ENCODE data around the gene ZNF678.
A peak's percentile ranks its signal among the peaks of the same experiment; 100 is the strongest.

Gene ZNF678

DNA sequence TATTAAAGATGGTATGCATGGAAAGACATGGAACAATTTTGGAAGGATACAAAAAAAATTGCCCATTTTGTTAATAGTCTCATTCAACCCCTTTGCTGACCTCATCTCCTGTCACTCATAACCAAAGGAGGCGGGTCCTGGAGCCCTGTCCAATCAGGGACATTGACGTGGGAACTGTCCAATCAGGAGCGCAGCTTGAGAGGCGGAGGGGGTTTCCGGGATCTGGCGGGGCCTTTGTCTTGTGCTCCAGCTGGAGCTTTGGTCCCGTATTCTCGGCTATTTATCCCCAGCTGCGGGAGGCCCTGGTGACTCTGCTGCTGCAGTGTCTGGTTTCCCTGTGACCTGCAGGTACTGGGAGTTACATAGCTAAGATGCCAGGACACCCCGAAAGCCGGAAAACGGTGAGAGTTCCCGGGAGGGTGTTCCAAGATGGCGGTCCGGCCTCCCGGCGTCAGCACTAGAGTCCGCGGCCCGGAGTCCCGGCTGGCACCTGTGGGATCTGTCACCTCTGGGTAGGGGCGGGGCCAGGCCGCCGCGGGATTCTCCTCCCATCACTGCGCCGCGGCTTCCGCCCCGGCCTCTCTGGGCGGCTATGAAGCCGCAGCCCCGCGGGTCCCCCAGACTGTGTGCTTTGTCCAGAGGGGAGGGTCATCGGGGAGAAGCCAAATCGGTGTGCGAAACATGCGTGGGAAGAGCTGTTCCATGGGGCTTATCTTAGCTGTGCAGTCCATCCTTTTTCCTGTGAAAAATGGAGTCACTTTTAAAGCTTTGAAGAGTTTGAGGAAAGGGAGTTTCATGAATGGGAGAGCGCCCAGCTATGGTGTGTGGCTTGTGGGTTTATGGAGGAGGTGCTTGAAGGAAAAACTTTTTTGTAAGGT is at the start of gene ZNF678:
ZNF678 (plus strand) TSS at position 233 of the 878 bp plus-strand sequence. CDS start 87,436 bp downstream, outside the sequence.
- Mint-ChIP-seq H3K4me3 (peak within 1 kb of the TSS; percentile 90), H3K27ac (peak within 1 kb of the TSS; percentile 98), H3K27me3 (peaks cover 36% of the 10 kb centered on the region), H3K36me3 (ENCODE audit: low read depth) (peaks cover 24% of the 10 kb centered on the region), H3K9me3 (peaks cover 7% of the 10 kb centered on the region), H3K4me1 (ENCODE audit: low read depth) (peaks cover 42% of the 10 kb centered on the region)
- peak; percentile 92 for DNase-seq

DNA sequence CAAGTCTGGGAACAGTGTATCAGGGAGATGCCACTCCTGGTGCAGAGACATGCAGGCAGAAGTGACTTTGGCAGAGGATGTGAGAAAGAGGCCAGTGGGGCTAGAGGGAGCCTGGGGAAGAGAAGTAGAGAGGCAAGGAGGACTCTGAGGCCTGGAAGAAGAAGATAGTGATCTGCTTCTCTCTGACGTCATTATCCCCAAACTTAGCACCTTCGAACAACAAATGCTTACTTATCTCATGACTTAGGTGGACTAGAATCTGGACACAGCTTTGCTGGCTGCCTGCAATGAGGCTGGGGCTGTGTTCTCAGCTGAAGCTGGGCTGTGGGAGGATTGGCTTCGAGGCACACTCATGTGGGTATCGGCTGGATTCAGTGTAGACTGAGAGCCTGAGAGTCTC is 44.5 kb upstream of the ZNF678 start:
- Mint-ChIP-seq H3K36me3 (ENCODE audit: low read depth) (no peaks in the 10 kb centered on the region), H3K27ac (no peak overlapping the region), H3K9me3 (peaks cover 3% of the 10 kb centered on the region), H3K4me1 (ENCODE audit: low read depth) (no peaks in the 10 kb centered on the region), H3K27me3 (peaks cover 14% of the 10 kb centered on the region), H3K4me3 (no peak overlapping the region)
- DNase-seq: no peak

DNA sequence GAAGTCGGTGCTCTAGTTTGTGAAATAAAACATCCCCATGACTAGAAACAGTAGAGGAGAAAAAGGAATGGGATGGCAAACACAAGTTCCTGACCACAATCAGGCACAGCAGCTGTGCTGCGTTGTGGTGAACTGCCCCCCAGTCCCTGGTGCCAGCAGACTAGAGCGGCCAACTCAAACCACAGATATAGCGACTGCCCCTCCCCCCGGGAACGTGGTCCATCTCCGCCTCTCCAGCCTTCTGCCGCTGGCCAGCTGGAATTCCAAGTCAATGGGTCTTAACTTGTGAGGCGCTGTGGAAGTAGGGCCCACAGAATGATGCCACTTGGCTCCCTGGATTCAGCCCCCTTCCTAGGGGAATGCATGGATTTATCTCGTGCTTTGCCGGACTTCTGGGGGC is 41.6 kb upstream of the ZNF678 start:
- Mint-ChIP-seq H3K9me3 (peaks cover 11% of the 10 kb centered on the region), H3K36me3 (ENCODE audit: low read depth) (no peaks in the 10 kb centered on the region), H3K27ac (no peak overlapping the region), H3K27me3 (peaks cover 11% of the 10 kb centered on the region), H3K4me3 (no peak overlapping the region), H3K4me1 (ENCODE audit: low read depth) (no peaks in the 10 kb centered on the region)
- DNase-seq: no peak

DNA sequence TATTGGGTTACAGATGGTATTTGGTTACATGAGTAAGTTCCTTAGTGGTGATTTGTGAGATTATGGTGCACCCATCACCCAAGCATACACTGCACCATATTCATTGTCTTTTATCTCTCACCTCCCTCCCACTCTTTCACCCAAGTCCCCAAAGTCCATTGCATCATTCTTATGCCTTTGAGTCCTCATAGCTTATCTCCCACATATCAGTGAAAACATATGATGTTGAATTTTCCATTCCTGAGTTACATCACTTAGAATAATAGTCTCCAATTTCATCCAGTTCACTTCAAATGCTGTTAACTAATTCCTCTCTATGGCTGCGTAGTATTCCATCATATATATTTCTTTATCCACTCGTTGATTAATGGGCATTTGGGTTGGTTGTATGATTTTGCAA is 36.8 kb upstream of the ZNF678 start:
- H3K4me3 Mint-ChIP-seq: no peak overlapping the region
- H3K9me3 Mint-ChIP-seq: peaks cover 56% of the 10 kb centered on the region
- H3K27me3 Mint-ChIP-seq: peaks cover 11% of the 10 kb centered on the region
- DNase-seq: no peak
- no peak overlapping the region for H3K27ac Mint-ChIP-seq
- no peaks in the 10 kb centered on the region for H3K4me1 Mint-ChIP-seq (ENCODE audit: low read depth)
- H3K36me3 Mint-ChIP-seq (ENCODE audit: low read depth): peaks cover 4% of the 10 kb centered on the region

DNA sequence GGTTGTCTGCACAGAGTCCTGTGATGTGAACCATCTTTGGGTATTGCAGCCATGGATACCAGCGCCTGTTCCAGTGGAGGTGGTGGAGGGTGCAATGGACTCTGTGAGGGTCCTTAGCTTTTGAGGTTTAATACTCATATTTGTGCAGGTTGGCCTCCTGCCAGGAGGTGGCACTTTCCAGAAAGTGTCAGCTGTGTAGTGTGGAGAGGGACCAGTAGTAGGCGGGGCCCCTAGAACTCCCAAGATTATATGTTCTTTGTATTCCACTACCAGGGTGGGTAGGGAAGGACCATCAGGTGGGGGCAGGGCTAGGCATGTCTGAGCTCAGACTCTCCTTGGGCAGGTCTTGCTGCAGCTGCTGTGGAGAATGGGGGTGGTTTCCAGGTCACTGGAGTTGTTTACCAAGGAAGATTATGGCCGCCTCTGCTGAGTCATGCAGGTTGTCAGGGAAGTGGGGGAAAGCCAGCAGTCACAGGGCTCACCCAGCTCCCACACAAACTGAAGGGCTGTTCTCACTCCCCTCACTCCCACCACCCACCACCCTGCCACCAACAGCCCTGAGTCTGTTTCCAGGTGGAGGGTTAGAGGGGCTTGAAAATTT is 31.2 kb upstream of the ZNF678 start:
- no peak overlapping the region for H3K4me3 Mint-ChIP-seq
- peaks cover 3% of the 10 kb centered on the region for H3K27me3 Mint-ChIP-seq
- no peak for DNase-seq
- H3K9me3 Mint-ChIP-seq: peaks cover 46% of the 10 kb centered on the region
- peaks cover 4% of the 10 kb centered on the region for H3K36me3 Mint-ChIP-seq (ENCODE audit: low read depth)
- no peaks in the 10 kb centered on the region for H3K4me1 Mint-ChIP-seq (ENCODE audit: low read depth)
- no peak overlapping the region for H3K27ac Mint-ChIP-seq

DNA sequence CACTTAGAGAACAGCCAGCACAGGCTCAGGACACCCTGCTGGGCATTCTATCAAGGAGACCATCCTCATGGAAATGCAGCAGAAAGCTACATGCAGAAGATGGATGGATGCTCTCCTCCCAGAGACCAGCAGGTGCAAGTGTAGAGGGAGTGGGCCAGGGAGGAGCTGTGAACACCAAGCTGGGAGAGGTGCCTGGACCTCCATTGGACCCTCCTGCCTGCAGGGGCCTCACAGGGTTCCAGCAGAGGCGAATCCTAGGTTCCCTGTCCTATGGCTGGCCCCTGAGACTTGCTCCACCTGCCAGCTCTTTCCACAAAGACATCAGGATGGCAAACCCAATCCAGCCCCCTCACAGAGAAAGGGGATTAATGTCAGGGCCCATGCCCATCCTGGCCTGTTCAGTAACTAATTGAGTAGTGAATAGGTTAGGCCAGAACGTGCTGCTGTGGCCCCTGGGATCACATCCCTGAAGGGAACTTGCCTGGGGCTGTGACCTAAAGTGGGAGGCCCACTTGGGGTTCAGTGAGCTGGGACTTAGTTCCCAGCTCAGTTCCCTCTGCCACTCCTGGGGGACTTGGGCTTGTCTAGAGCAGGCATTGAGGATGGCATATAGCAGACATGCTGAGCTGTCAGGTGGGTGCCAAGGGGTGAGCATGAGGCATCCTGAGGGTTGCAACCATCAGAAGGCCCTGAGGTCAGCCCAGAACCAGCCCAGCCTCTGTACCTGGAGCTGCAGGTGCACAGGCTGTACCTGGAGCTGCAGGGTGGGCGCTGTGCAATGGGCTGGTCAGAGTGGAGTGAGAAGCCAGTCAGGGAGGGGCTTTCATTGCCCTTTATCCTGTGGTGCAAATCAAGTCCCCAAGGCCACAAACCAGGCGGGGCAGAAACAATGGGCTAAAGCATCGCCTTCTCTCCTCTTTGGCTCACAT is 22.9 kb upstream of the ZNF678 start:
- H3K27me3 Mint-ChIP-seq: no peaks in the 10 kb centered on the region
- H3K36me3 Mint-ChIP-seq (ENCODE audit: low read depth): no peaks in the 10 kb centered on the region
- H3K4me3 Mint-ChIP-seq: no peak overlapping the region
- no peak for DNase-seq
- H3K4me1 Mint-ChIP-seq (ENCODE audit: low read depth): peaks cover 8% of the 10 kb centered on the region
- no peak overlapping the region for H3K27ac Mint-ChIP-seq
- H3K9me3 Mint-ChIP-seq: no peaks in the 10 kb centered on the region

DNA sequence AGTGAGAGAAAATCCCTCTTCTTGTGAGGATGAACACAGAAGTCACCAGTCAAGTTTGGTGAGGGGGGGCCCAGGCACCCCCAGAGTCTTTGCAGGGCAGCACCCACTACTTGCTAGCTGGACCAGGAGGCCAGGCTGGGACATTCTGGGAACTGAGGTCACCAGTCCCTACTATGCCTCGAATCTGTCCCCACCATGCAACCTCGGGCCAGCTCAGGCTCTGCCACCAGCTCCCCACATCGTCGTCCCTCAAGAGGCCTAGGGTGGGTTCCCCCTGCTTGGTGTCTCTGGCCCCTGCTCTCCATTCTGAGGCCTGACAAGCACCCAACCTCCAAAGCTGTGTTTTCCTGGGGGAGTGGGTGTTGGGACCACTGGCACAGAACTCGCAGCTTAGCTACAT is 22.2 kb upstream of the ZNF678 start:
- Mint-ChIP-seq H3K4me1 (ENCODE audit: low read depth) (peaks cover 8% of the 10 kb centered on the region), H3K36me3 (ENCODE audit: low read depth) (no peaks in the 10 kb centered on the region), H3K27ac (no peak overlapping the region), H3K27me3 (no peaks in the 10 kb centered on the region), H3K9me3 (no peaks in the 10 kb centered on the region), H3K4me3 (peak overlapping the region; percentile 48)
- DNase-seq: no peak

DNA sequence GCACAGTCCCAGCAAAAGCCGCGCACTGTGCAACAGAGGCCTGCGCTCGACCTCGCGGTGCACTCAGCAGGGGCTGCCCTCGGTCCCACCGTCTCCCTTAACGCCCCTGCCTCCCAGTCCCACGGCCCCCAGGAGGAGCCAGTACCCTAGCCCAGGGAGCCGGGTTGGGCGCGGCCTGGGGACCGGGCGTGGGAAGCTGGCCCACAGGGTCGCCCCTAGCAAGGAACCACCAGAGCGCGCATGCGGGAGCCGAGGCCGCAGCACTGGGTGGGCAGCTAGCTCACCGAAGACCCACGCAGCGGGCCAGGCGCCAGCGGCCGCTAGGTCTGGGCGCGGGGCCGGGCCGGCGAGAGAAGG is 21.6 kb upstream of the ZNF678 start:
- no peaks in the 10 kb centered on the region for H3K9me3 Mint-ChIP-seq
- no peaks in the 10 kb centered on the region for H3K27me3 Mint-ChIP-seq
- no peak for DNase-seq
- no peak overlapping the region for H3K27ac Mint-ChIP-seq
- H3K4me1 Mint-ChIP-seq (ENCODE audit: low read depth): peaks cover 8% of the 10 kb centered on the region
- H3K4me3 Mint-ChIP-seq: peak overlapping the region; percentile 48
- no peaks in the 10 kb centered on the region for H3K36me3 Mint-ChIP-seq (ENCODE audit: low read depth)

DNA sequence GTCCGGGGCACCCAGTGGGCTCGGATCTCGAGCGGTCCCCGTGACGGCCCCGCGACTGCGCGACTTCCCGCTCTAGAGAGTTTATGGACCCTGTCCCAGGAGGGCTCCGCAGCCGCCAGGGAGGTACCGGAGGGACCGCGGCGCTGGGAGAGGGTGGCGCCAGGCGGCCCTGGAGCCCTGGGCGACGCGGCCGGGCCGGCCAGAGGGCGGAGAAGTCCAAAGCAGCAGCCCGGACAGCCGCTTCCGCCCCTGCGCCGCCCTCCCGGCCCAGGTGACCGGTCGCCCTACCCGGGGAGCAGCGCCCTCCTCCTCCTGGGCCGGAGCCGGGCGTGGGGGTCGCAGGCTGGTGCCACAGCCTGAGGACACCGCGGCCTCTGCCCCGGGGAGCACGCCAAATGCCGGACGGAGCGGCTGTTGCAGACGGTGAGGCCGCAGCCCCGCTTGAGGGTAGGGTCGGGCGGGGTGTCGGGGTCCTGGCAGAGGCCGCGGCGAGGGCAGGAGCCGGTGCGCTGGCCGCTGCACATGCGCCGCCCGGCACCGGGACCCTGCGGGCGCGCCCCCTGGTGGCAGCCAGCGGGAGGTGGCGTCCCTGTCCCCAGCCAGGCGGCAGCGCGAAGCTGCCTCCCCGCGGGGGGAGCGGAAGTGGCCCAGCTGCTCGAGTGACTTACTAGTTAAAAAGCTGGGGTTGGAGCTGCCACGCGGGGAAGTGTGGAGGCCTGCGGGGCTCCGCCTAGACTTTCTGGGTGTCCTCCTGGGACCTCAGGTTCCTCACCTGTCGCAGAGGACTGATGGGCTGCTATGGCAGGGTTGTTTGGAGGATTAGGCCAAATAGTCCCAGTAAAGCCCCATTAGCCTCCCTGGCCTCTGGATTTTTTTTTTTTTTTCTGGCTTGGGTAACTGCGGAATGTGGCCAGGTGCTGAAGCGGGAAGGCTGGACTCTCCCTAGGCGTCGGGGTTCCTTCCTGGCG is 20.9 kb upstream of the ZNF678 start:
- H3K27ac Mint-ChIP-seq: peak overlapping the region; percentile 52
- peak overlapping the region; percentile 25 for H3K4me3 Mint-ChIP-seq
- peak; percentile 93 for DNase-seq
- no peaks in the 10 kb centered on the region for H3K9me3 Mint-ChIP-seq
- peaks cover 8% of the 10 kb centered on the region for H3K4me1 Mint-ChIP-seq (ENCODE audit: low read depth)
- no peaks in the 10 kb centered on the region for H3K36me3 Mint-ChIP-seq (ENCODE audit: low read depth)
- no peaks in the 10 kb centered on the region for H3K27me3 Mint-ChIP-seq

DNA sequence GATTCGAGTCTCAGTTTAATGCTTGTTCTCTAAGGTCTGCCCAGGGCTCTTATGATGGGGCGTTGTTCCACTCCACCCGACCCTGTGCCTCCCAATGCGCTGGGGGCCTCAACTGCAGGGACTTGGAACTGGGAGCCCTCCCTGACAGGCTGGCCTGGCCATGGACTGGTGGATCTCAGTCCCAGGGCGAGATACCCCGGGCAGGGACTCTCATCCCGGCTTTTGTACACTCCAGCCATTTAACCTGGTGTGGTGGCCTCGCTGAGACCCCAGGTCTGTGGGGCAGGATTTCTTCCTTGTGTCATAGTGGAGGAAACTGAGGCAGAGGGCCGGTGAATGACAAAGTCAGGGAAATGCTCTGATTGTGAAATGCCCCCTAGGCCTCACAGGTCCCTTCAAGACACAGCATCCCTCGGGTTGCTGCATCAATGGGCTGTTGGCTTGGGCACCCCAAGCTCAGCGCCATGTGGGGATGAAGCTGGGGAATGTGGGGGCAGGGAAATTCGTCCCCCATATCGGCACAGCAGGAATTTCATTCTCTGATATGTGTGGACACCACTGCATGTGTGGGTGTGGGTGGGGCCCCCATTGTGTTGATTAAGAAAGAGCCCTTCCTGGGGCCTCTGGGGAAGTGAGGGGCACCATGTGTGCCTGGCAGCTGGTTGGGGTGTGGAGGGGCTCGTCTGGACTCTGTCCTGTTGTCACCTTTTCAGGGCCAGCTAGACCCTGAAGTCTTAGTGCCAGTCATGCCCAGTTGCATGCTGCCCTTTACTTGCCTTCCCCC is 19.9 kb upstream of the ZNF678 start:
- DNase-seq: no peak
- H3K4me3 Mint-ChIP-seq: peak overlapping the region; percentile 25
- H3K27me3 Mint-ChIP-seq: no peaks in the 10 kb centered on the region
- peak overlapping the region; percentile 52 for H3K27ac Mint-ChIP-seq
- H3K9me3 Mint-ChIP-seq: no peaks in the 10 kb centered on the region
- peaks cover 8% of the 10 kb centered on the region for H3K4me1 Mint-ChIP-seq (ENCODE audit: low read depth)
- no peaks in the 10 kb centered on the region for H3K36me3 Mint-ChIP-seq (ENCODE audit: low read depth)

DNA sequence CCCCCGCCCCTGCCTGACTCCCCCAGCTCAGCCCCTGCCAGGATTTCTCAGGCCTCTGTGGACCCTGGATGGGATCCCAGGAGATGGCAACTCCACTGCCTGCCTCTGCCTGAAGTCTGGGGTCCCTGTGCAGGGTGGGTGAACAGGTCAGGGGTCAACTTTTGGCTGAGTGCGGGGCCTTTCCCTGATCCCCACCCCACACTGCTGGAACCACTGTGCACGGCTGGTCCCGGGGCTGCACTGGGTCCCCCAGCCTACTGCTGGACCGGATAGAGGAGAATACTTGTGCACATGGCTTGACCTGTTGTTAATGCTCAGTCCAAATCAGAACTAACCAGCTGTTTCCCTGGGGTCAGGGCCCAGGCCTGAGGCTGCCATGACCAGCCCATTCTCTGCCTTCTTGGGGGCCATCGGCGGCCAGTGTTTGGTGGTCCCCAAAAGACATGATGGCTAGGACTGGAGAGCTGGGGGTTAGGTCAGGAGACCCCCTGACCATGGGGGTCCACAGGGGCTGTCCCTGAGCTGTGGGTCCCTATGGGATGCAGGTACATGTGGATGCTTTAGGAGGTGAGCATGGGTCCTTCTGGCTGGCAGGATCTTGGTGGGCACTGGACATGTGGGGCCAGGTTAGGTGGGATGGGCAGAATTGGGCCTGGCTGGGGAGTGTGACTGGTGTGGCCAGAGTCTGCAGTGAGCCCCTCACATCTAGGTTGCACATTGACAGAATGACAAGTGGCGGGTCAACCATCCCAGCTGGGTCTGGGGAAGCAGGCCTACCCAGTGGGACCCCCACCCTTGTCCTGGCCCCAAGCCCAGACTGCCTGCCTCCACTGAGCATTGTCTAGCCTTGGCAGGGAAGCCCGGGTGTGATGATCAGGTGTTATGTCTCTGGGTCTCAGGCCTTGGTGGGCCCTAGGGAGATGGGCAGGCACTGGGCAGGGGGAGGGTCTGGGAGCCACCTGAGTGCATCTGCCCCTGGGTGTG is 19.0 kb upstream of the ZNF678 start:
- Mint-ChIP-seq H3K27me3 (no peaks in the 10 kb centered on the region), H3K4me1 (ENCODE audit: low read depth) (peaks cover 8% of the 10 kb centered on the region), H3K27ac (no peak overlapping the region), H3K9me3 (no peaks in the 10 kb centered on the region), H3K4me3 (no peak overlapping the region), H3K36me3 (ENCODE audit: low read depth) (no peaks in the 10 kb centered on the region)
- DNase-seq: no peak

DNA sequence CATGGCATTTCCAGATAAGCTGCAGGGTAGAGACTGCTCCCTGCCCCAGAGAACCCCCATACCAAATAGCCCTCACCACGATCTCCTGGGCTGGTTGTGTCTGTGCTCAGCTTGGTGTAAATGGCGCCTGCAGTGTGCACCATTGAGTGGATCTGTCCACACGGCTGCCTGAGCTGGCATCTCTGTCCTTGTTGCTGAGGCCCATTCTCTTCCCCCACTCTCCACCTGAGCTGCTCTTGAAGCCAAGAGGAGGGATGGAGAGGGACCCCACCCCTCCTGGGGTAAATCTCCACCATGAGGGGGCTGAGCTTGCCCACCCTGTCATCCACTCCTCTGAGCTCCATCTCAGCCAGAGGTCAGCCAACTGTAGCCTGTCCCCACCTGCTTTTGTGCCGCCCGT is 18.0 kb upstream of the ZNF678 start:
- no peak overlapping the region for H3K27ac Mint-ChIP-seq
- peaks cover under 1% of the 10 kb centered on the region for H3K9me3 Mint-ChIP-seq
- H3K27me3 Mint-ChIP-seq: peaks cover 3% of the 10 kb centered on the region
- no peaks in the 10 kb centered on the region for H3K36me3 Mint-ChIP-seq (ENCODE audit: low read depth)
- H3K4me1 Mint-ChIP-seq (ENCODE audit: low read depth): peaks cover 8% of the 10 kb centered on the region
- no peak for DNase-seq
- no peak overlapping the region for H3K4me3 Mint-ChIP-seq
